GM12878 (cell line): Measurements from ENCODE around the gene PFN3. TPM values are rescaled to one million over a fixed set of nuclear protein-coding genes. Genes with fewer than 3 reads are reported as not detected.

Experiments used
- ATAC-seq: fragments of 200-7000 bp; cut with Tn5 transposase; 3 replicates; pipeline ENCODE4 v1.9.1; 2020; ENCODE audit warnings: mild to moderate bottlenecking, moderate library complexity
- BruUV-seq: library from RNA; stranded (reverse); fragments of 400-500 nt; replicated peaks from 2 replicates; lab custom pipeline; 2021; lab: Mats Ljungman, UMichigan
- CTCF ChIA-PET: fragments of 300-600 bp; sonication (Branson Sonifier 250); formaldehyde crosslinking; extraction: SDS; loops from one replicate; lab custom pipeline; 2021; ENCODE audit warnings: inconsistent platforms; lab: Yijun Ruan, JAX
- POLR2A ChIA-PET: fragments of 350-600 bp; formaldehyde crosslinking; extraction: SDS; loops from one replicate; lab custom pipeline; 2021; ENCODE audit warnings: inconsistent platforms; lab: Charles Lee
- RAD21 ChIA-PET: fragments of 300-600 bp; sonication (Branson Sonifier 250); formaldehyde crosslinking; loops from one replicate; lab custom pipeline; 2023; ENCODE audit warnings: antibody characterized with exemption; ENCODE audit not compliant: unreplicated experiment; lab: Charles Lee
- SMC1A ChIA-PET: fragments of 300-600 bp; sonication (Branson Sonifier 250); formaldehyde crosslinking; loops from one replicate; lab custom pipeline; 2023; ENCODE audit not compliant: unreplicated experiment, uncharacterized antibody; lab: Charles Lee
- DNase-seq: peaks from one replicate; pipeline ENCODE4 v3.0.0-alpha.2; 2011; ENCODE audit warnings: low read depth, low spot score
- FAIRE-seq: peaks from 3 replicates; lab custom pipeline; 2011; peaks lifted over from hg19 to GRCh38; lab: Jason Lieb, UNC
- H2AFZ ChIP-seq: 2 replicates; pipeline ENCODE4 v1.6.0; 2011; ENCODE audit warnings: low read depth, low read length, control low read depth; ENCODE audit not compliant: control insufficient read depth
- H3K27ac ChIP-seq: 2 replicates; pipeline ENCODE4 v1.5.1; 2011; ENCODE audit warnings: control low read depth; ENCODE audit not compliant: control insufficient read depth, insufficient read depth
- H3K27me3 ChIP-seq, 2 experiments: replicated peaks in 1 of 2; 2 replicates each; pipeline versions ENCODE4 v1.6.0 to v1.6.1; 2011; ENCODE audit warnings: low read length in 1 of 2; ENCODE audit not compliant: control insufficient read depth in 2 of 2, insufficient read depth in 2 of 2
- H3K36me3 ChIP-seq, 2 experiments: 2 replicates each; pipeline ENCODE4 v1.5.1; 2011; ENCODE audit warnings: low read length in 1 of 2; ENCODE audit not compliant: control insufficient read depth in 2 of 2, insufficient read depth in 2 of 2
- H3K4me1 ChIP-seq: 2 replicates; pipeline ENCODE4 v1.6.1; 2011; ENCODE audit warnings: mild to moderate bottlenecking, low read length, moderate library complexity, mixed read lengths; ENCODE audit not compliant: control insufficient read depth, insufficient read depth
- H3K4me2 ChIP-seq: 2 replicates; pipeline ENCODE4 v1.6.0; 2011; ENCODE audit warnings: control low read depth; ENCODE audit not compliant: control insufficient read depth, insufficient read depth
- H3K4me3 ChIP-seq: fragments of 200-600 bp; sonication (generic); 2 replicates; pipeline ENCODE4 v1.5.1; 2016
- H3K79me2 ChIP-seq: 2 replicates; pipeline ENCODE4 v1.6.0; 2011; ENCODE audit warnings: low read length; ENCODE audit not compliant: control insufficient read depth, insufficient read depth
- H3K9ac ChIP-seq: 2 replicates; pipeline ENCODE4 v1.8.0; 2011; ENCODE audit warnings: low read length, control low read depth, mixed read lengths; ENCODE audit not compliant: control insufficient read depth, insufficient read depth
- H3K9me3 ChIP-seq: replicated peaks from 3 replicates; pipeline ENCODE4 v1.5.1; 2011; ENCODE audit warnings: mild to moderate bottlenecking, low read length; ENCODE audit not compliant: control insufficient read depth, insufficient read depth
- H4K20me1 ChIP-seq: 2 replicates; pipeline ENCODE4 v1.6.0; 2011; ENCODE audit not compliant: control insufficient read depth, insufficient read depth
- CHD2 ChIP-seq: IDR thresholded peaks from 2 replicates; pipeline ENCODE4 v1.6.1; 2011; ENCODE audit warnings: low read depth, low read length, improper control_type of control experiment, borderline replicate concordance
- DPF2 ChIP-seq: fragments of 450-650 bp; IDR thresholded peaks from 2 replicates; pipeline ENCODE4 v1.6.1; 2017; ENCODE audit warnings: mild to moderate bottlenecking
- IKZF1 ChIP-seq: fragments of 450-650 bp; conservative IDR thresholded peaks from 2 replicates; pipeline ENCODE4 v1.6.1; 2017; ENCODE audit warnings: antibody characterized with exemption, mild to moderate bottlenecking
- PKNOX1 ChIP-seq: fragments of 450-650 bp; IDR thresholded peaks from 2 replicates; pipeline ENCODE4 v1.6.1; 2016; ENCODE audit warnings: mild to moderate bottlenecking
- RBBP5 ChIP-seq: fragments of 200-600 bp; sonication (generic); conservative IDR thresholded peaks from 2 replicates; pipeline ENCODE4 v1.6.1; 2016
- RCOR1 ChIP-seq: conservative IDR thresholded peaks from 2 replicates; pipeline ENCODE4 v1.6.1; 2012; ENCODE audit warnings: low read depth, low read length, improper control_type of control experiment
- RUNX3 ChIP-seq: IDR thresholded peaks from 2 replicates; pipeline ENCODE4 v1.6.1; 2012; ENCODE audit warnings: low read length, inconsistent platforms
- STAT1 ChIP-seq: fragments of 450-650 bp; conservative IDR thresholded peaks from 2 replicates; pipeline ENCODE4 v1.6.1; 2014; ENCODE audit warnings: antibody characterized with exemption, mild to moderate bottlenecking
- ZNF24 ChIP-seq: fragments of 450-650 bp; IDR thresholded peaks from 2 replicates; pipeline ENCODE4 v1.6.1; 2017; ENCODE audit warnings: antibody characterized with exemption, mild to moderate bottlenecking
- WGBS: methylation state at CpG from one replicate; pipeline ENCODE4 v1.1.6; 2016; ENCODE audit warnings: low lambda C conversion rate; ENCODE audit not compliant: insufficient replicate concordance, insufficient coverage; ENCODE audit errors: missing lambda C conversion rate; 5-methylcytosine and 5-hydroxymethylcytosine counted together
- in situ Hi-C: fragments of 300-500 bp; cut with MboI; formaldehyde crosslinking; loops from 9 replicates; pipeline ENCODE4 v1.14.3; 2018; ENCODE audit warnings: mixed read lengths
- intact Hi-C: fragments of 100-400 bp; cut with micrococcal nuclease; formaldehyde crosslinking; loops from one replicate; pipeline ENCODE4 v1.14.2; 2022; ENCODE audit not compliant: unreplicated experiment
- polyA plus RNA-seq, 11 experiments: library from polyadenylated mRNA; depleted of rRNA in 4 of 11; unstranded in 6 of 11; stranded (reverse) in 5 of 11; fragments of >200 nt; fragmentation: Nextera tagmentation in 4 of 11; fragmentation: Illumina TruSeq in 1 of 11; extraction: Ambion mirVana in 4 of 11; extraction: Trizol in 1 of 11; gene quantifications; 1 replicate in 1 of 11; 2 replicates in 10 of 11; pipeline versions ENCODE4 v1.2.1 to v1.2.3, GENCODE V29; 2011 to 2016; ENCODE audit warnings: inconsistent platforms in 2 of 11, missing spikeins in 2 of 11, low read depth in 1 of 11
- total RNA-seq, 4 experiments: library from RNA; depleted of rRNA in 3 of 4; stranded (reverse); fragments of >200 nt in 3 of 4; fragmentation: Illumina TruSeq in 1 of 4; extraction: Trizol in 1 of 4; gene quantifications; 2 replicates each; pipeline versions ENCODE4 v1.2.1 to v1.2.3, GENCODE V29; 2013 to 2021

PFN3 gene
- total and polyA plus RNA-seq, 10 of the 15 experiments (the other 5 are each of a cell fraction or from before 2014, with no cell fraction given) = not detected

GRCh38 chr5:177393206-177393765 lies 7.2 kb downstream of the PFN3 start:
- intact Hi-C loops = loop anchor here (5.0 kb wide), 1 partner anchor 199 kb away; the partner anchor contains the start of gene TMED9
- 67% methylated on average over 1 of the region's 1 CpG for WGBS
- Histone ChIP-seq H3K4me3 (no peak overlapping the region), H3K79me2 (no peaks in the 10 kb centered on the region), H3K4me2 (no peak overlapping the region), H3K9ac (no peak overlapping the region), H4K20me1 (no peaks in the 10 kb centered on the region), H3K4me1 (peaks cover 22% of the 10 kb centered on the region), H3K27ac (no peak overlapping the region), H3K36me3 (no peaks in the 10 kb centered on the region), H3K9me3 (no peaks in the 10 kb centered on the region), H2AFZ (no peak overlapping the region), H3K27me3 (no peaks in the 10 kb centered on the region)
- no TSS peak for BruUV-seq
- RAD21 ChIA-PET = interaction anchor here (0.8 to 6.2 kb wide), 6 partner anchors 9 to 84 kb away, joined by 3 to 108 read pairs (median 7); no protein-coding TSS in a partner anchor
- DNase-seq (no peak), FAIRE-seq (no peak), ATAC-seq (no peak)
- CTCF ChIA-PET = interaction anchor here (0.6 to 8.4 kb wide), 14 partner anchors 9 to 670 kb away, joined by 3 to 240 read pairs (median 4); partner anchors contain the start of genes MXD3, PFN3 and SLC34A1
- in situ Hi-C loops = loop anchor here (25.0 kb wide), 1 partner anchor 1356 kb away; no protein-coding TSS in a partner anchor
- SMC1A ChIA-PET = interaction anchor here (0.6 to 5.2 kb wide), 8 partner anchors 10 to 109 kb away, joined by 3 to 97 read pairs (median 4); partner anchors contain the start of gene PFN3
- POLR2A ChIA-PET = interaction anchor here (1.0 to 6.0 kb wide), 6 partner anchors 10 to 116 kb away, joined by 3 to 56 read pairs (median 4); partner anchors contain the start of gene GRK6
- TF ChIP-seq PKNOX1 = 0 out of 2 replicates have a peak, but pooled peaks have one; percentile 11
- no peak for TF ChIP-seq DPF2

- intact Hi-C loops = loop anchor here (5.0 kb wide), 1 partner anchor 200 kb away; the partner anchor contains the start of gene TMED9
- H3K9ac ChIP-seq = no peak overlapping the region
Observed at GRCh38 chr5:177392765-177393164, 7.7 kb downstream of the PFN3 start.

More at GRCh38 chr5:177392765-177393164, 7.7 kb downstream of the PFN3 start:
- RAD21 ChIA-PET = interaction anchor here (0.8 to 6.2 kb wide), 6 partner anchors 9 to 83 kb away, joined by 3 to 108 read pairs (median 7); no protein-coding TSS in a partner anchor
- POLR2A ChIA-PET = interaction anchor here (1.1 to 6.0 kb wide), 4 partner anchors 11 to 116 kb away, joined by 3 to 56 read pairs (median 4); no protein-coding TSS in a partner anchor
- CTCF ChIA-PET = interaction anchor here (0.7 to 8.4 kb wide), 15 partner anchors 8 to 670 kb away, joined by 3 to 240 read pairs (median 4); partner anchors contain the start of genes MXD3, PFN3 and SLC34A1
- no peaks in the 10 kb centered on the region for H3K79me2 ChIP-seq
- no peak overlapping the region for H2AFZ ChIP-seq
- DNase-seq = no peak
- no peaks in the 10 kb centered on the region for H3K36me3 ChIP-seq
- ATAC-seq = no peak
- H3K9me3 ChIP-seq = no peaks in the 10 kb centered on the region
- no peak overlapping the region for H3K4me2 ChIP-seq
- no peak for FAIRE-seq
- BruUV-seq = no TSS peak
- H4K20me1 ChIP-seq = no peaks in the 10 kb centered on the region
- in situ Hi-C loops = loop anchor here (25.0 kb wide), 1 partner anchor 1355 kb away; no protein-coding TSS in a partner anchor
- H3K4me1 ChIP-seq = peaks cover 26% of the 10 kb centered on the region
- no peaks in the 10 kb centered on the region for H3K27me3 ChIP-seq
- 33% methylated on average over 5 of the region's 5 CpGs for WGBS
- no peak overlapping the region for H3K4me3 ChIP-seq
- no peak overlapping the region for H3K27ac ChIP-seq
- no peak for TF ChIP-seq RCOR1
- no peak for TF ChIP-seq STAT1
- TF ChIP-seq RUNX3 = no peak
- no peak for TF ChIP-seq ZNF24
- no peak for TF ChIP-seq CHD2
- TF ChIP-seq RBBP5 = no peak
- no peak for TF ChIP-seq IKZF1
- SMC1A ChIA-PET = interaction anchor here (0.6 to 5.2 kb wide), 9 partner anchors 10 to 109 kb away, joined by 3 to 97 read pairs (median 4); partner anchors contain the start of genes PFN3 and PRR7
